Adrenal gland (tissue), 5 donors: Measurements from ENCODE around the gene RIC3.

Source experiments
- POLR2A ChIP-seq, 2 donors: fragments of 450-650 bp; IDR thresholded peaks; one replicate each; pipeline ENCODE4 v1.6.1; 2017; ENCODE audit warnings: antibody characterized with exemption in 2 of 2, mild to moderate bottlenecking in 2 of 2, moderate library complexity in 1 of 2
- TF ChIP-seq, protein P1 (sequence below), 6 experiments: fragments of 450-650 bp in 4 of 6; fragments of 200-600 bp in 2 of 6; sonication (generic) in 1 of 6; IDR thresholded peaks; 1 replicate in 5 of 6; 2 replicates in 1 of 6; pipeline versions ENCODE4 v1.5.1 to v1.8.0; 2016 to 2021; ENCODE audit warnings: antibody characterized with exemption in 6 of 6, mild to moderate bottlenecking in 2 of 6, moderate library complexity in 1 of 6
- donor health status: DM: no; HTN: no; CAD: no.

DNA sequence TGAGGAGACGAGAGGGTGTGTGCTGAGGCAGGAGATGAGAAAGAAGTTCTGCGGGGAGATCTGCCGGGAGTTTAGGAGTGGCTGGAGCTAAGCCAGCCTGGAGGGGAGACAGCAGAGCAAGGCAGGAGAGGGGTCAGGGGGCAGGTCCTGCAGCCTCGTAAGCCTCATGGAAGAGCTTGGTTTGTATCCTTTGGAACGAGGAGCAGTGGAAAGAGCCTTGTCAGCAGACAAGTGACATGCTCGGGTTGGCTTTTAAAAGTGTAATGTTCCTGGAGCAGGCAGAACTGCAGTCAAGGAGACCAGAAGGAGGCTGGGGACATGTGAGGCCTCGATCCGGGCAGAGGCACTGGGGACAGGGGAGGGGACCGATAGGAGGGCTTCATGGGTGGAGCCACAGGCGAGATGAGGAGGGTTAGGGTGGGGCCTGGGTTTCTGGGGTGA is 109.2 kb downstream of the RIC3 start:
- TF ChIP-seq, protein P1, sequence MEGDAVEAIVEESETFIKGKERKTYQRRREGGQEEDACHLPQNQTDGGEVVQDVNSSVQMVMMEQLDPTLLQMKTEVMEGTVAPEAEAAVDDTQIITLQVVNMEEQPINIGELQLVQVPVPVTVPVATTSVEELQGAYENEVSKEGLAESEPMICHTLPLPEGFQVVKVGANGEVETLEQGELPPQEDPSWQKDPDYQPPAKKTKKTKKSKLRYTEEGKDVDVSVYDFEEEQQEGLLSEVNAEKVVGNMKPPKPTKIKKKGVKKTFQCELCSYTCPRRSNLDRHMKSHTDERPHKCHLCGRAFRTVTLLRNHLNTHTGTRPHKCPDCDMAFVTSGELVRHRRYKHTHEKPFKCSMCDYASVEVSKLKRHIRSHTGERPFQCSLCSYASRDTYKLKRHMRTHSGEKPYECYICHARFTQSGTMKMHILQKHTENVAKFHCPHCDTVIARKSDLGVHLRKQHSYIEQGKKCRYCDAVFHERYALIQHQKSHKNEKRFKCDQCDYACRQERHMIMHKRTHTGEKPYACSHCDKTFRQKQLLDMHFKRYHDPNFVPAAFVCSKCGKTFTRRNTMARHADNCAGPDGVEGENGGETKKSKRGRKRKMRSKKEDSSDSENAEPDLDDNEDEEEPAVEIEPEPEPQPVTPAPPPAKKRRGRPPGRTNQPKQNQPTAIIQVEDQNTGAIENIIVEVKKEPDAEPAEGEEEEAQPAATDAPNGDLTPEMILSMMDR (IDR thresholded peaks at IDR 0.05) = no peak
- no peak for TF ChIP-seq POLR2A (IDR thresholded peaks at IDR 0.05)
